GM19372 (cell line): Measurements from ENCODE around the gene CCDC32.
A peak's percentile ranks its signal among the peaks of the same experiment; 100 is the strongest.

ENCODE experiments used
- ATAC-seq: cut with Tn5 transposase; IDR thresholded peaks from one replicate; pipeline ENCODE4 v1.9.1; 2021; ENCODE audit warnings: mild to moderate bottlenecking, low read depth, moderate library complexity; ENCODE audit not compliant: unreplicated experiment

The CCDC32 gene

DNA sequence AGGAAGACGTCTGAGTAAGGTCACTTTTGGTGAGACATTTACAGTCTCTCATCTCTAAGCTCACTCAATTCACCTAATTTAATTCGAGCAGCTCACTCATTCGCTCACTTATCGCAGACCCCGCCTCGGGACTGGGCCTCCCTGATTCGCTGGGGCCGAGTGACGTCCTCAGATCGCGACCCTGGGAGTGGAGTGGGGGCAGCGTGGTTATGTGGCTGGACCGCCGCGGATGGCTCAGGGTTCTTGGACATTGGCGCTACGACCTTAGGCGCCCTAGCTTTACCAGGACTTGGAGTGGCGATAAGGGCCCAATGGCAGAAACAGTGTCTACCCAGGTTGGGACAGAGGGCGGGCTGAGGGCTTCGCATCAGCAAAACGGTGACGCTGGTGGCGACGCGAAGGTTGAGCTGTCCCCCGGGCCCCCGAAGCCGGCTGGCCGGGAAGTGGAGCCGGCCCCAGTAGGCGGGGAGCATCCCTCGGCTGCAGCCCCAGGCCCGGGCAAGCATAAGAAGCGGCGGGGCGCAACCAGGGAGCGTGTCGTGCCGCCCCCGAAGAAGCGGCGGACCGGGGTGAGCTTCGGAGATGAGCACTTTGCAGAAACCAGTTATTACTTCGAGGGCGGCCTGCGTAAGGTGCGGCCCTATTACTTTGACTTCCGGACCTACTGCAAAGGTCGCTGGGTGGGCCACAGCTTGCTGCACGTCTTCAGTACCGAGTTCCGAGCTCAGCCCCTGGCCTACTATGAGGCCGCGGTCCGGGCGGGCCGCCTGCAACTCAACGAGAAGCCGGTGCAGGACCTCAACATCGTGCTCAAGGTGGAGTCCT lies 4.5 kb upstream of the CCDC32 start, which contains the start of gene RPUSD2:
TSS of gene RPUSD2 (plus strand) at position 171 of the 825 bp plus-strand sequence. CDS start at position 210, 39 bp downstream.
- peak; percentile 50 for ATAC-seq

GRCh38 chr15:40567111-40567510 lies 2.3 kb upstream of the CCDC32 start:
- no peak for ATAC-seq

GRCh38 chr15:40565333-40566238 lies 744 bp upstream of the CCDC32 start:
- no peak for ATAC-seq

GRCh38 chr15:40563426-40563825 lies 1.4 kb downstream of the CCDC32 start:
- no peak for ATAC-seq

DNA sequence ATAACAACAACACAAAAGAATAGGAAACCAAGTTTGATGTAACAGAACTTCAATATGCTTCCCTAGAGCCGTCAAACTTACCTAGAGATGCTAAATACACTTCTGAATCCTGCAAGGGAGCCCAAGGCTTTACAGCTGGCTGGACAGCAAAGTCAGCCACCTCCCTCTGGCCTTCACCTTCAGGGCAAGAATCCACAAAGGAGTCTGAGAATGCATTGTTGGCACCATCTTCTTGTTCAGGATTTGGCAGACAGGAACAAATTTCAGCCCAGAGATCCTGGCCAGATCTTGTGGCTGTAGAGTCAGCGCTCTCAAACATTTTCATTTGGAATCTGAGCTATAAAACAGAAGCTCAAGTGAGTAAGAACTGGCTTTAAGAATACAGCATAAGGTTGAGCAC lies 2.2 kb downstream of the CCDC32 start:
- no peak for ATAC-seq

DNA sequence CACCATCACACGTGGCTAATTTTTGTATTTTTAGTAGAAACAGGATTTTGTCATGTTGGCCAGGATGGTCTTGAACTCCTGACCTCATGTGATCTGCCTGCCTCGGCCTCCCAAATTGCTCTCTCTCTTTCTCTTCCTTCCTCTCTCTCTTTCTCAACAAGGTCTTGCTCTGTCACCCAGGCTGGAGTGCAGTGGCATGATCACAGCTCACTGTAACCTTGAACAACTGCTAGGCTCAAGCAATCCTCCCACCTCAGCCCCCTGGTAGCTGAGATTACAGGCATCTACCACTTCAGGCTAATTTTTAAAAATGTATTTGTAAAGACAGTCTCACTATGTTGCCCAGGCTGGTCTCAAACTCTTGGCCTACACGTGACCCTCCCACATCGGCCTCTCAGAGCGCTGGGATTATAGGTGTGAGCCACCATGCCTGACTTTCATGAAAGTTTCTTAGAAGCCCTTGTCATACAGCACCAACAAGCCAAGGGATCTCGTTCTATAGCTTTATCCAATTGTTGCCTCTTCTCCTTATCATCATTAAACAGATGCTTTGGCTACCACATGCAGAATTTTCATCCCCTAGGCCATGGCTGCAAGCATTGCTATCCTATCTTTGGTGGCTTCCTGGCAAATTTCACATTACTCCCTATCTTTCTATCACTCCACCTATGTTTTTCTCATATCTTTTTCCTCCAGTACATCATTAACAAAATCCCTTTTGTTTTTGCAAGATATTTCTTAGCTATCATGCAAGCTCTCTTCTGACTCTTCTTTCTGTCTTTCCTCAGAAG lies 5.7 kb downstream of the CCDC32 start:
- no peak for ATAC-seq

DNA sequence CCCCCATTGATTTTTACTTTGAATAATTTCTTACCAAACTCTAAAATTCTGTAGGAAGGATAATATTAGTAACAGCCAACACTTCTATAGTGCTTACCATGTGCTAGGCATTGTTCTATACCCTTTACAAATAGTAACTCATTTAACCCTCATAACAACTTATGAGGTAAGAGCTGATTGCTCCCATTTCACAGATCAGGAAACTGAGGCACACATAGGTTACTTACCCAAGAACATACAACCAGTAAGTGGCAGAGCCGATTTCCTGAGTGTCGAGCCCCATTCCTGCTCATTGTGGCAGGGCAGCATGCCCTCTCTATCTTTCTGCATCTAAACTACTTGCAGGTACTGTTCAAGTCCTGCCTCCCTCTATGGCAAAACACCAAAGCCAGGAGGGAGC lies 9.0 kb downstream of the CCDC32 start:
- no peak for ATAC-seq

DNA sequence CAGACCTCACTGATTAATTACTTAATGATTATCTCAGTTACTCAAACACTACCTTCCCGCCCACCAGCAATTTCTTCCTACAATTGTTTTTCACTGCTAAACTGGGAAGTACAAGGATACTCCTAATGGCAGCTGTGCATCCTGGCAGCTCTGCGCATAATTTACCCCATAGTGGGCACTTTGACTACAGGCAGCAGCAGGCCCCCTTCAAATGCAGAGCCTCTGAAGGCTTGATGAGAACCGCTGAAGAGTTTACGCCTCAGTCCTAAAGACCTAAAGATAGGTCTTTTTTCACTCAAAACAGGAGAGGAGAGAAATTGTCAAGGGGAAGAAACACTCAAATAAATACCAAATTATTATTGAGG lies 10.7 kb downstream of the CCDC32 start:
- no peak for ATAC-seq

DNA sequence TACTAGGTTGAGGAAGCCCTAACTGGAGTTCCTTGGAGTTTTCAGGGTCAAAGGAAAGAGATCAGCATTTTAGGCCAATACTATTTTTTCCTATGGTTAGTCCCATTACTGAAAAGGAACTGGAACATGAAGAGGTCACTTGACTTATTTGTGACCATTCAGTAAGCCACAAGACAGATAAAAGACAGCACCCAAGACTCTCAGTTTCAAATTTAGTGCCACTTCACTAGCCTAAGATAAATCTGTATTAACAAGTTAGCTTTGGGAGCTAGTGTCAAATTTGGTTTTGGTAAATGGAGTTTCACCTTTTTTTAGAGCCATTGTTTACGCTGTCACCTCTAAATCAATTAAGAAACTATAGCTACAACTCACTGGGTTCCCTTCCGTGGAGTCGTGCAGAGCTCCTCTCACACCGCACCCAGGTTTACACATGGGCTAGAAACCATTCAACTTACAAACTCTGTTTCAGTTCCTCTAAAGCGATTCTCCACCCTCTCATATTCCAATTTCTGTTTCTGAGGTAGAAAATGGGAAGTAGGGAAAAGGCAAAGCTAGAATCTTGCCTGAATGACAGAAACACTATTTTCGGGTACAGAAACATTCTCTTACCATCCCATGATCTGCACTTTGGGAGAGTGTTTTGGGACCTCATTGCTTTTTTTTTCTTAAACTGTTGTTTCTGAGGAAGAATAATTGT lies 14.4 kb downstream of the CCDC32 start:
- peak; percentile 76 for ATAC-seq

DNA sequence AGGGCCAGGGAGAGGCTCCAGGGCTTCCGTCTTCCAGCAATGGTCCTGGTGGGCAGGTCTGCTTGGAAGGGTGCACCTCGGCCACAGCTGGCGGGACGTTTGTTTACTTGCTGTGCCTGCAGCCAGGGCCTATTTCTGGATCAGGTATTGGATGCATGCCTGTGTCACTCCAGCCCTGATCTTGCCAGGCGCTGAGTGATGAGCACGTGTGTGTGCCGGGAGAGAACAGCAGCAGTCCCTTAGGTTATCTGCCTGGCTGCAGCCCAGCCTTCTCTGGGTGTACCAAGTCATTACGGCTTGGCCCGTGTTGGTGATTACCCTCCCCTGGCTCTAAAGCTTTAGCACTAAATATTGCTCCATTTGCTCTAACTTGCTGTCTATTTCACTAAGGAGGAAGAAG lies 14.9 kb downstream of the CCDC32 start:
- no peak for ATAC-seq

- ATAC-seq = no peak
These were observed 16.2 kb downstream of the CCDC32 start for GRCh38 chr15:40548610-40549009.

- ATAC-seq = no peak
These were observed 19.4 kb downstream of the CCDC32 start for GRCh38 chr15:40545457-40545856.

DNA sequence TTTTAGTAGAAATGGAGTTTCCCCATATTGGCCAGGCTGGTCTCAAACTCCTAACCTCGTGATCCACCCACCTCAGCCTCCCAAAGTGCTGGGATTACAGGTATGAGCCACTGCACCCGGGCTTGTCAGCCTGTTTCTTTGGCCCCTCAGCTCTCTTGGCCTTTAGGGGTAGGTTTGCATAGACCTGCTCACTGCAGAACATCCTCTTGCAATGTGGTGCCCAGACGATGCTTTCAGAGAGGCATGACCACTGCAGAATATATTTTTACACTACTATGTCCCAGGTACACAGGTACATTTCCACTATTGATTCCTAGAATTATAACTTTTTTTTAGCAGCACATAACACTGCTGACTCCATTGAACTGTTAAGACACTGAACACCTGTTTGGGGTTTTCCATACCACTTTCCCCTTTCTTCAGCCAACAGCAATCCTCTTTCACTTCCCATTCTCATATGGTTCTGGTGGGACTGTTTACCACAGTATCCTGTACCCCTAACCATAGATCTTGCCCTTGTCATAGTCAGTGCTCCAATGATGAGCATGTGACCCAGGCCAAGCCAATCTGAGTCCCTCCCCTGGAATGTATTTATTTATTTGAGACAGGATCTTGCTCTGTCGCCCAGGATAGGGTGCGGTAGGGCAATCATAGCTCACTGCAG lies 21.1 kb downstream of the CCDC32 start:
- peak; percentile 75 for ATAC-seq

DNA sequence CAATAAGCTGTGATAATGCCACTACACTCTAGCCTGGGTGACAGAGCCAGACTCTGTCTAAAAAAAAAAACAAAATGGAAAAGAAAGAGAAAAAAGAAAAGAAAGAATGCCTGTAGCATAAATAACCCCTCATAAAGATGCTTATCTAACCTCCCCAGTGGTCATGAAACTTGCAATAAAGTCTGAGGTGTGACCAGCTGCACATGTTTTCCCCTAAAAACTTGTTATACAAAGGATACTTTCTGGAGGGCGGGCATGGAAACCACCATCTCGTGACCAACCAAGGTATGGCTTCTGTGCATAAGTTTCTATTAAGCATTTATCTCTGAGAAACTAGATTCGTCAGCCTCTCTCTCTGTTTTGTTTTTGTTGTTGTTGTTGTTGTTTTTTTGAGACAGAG lies 21.8 kb downstream of the CCDC32 start:
- ATAC-seq = no peak

DNA sequence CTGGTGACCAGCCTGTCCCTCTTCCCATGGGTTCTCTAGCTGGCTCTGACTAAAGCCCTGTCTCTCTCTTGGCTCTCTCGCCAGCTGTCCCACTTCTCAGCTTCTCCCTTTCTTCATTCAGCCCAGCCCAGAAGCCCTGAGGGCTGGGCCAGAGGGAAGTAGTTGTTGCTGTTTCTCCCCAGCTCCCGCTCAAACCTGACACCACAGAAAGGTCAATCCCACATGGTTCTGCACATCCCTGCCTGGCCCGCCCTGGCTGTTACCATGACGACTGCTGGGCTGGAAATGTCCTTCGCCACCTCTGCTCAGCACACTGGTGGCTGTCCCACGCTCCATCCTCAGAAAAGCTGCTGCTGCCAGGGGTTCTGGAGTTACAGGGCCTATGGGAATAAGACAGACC lies 25.9 kb downstream of the CCDC32 start:
- ATAC-seq = no peak

- no peak for ATAC-seq
These were observed 28.3 kb downstream of the CCDC32 start for GRCh38 chr15:40536501-40536900.

DNA sequence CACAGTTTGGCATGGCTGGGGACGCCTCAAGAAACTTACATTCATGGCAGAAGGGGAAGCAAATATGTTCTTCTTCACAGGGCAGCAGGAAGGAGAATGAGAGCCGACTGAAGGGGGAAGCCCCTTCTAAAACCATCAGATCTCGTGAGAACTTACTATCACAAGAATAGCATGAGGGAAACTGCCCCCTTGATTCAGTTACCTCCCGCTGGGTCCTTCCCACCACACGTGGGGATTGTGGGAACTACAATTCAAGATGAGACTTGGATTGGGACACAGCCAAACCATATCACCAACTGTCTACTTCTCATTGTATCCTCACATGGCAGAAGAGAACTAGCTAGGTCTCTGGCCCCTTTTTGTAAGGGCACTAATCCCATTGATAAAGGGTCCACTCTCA lies 30.5 kb downstream of the CCDC32 start:
- no peak for ATAC-seq

DNA sequence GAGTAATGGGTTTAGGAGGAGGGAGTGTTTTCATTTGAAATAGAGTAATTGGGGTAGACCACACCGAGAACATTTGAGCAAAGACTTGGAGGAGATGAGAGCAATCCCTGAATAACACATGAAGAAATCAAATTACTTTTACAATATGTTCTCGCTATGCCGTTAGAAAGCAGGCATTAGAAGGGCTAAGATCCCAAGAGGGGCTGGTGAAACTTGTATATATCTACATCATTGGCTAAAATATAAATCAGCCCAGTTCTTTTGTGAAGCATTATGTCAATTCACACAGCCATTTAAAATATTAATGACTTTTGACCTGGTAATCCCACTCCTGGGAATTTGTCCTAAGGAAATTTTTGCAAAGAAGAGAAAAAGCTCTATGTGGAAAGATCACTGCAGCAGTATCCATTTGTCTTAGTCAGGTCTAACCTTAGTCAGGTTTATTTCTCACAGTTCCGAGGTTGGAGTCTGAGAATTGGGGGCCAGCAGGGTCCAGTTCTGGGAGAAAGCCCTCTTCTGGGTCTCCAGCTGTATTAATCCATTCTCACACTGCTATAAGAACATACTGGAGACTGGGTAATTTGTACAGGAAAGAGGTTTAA lies 31.0 kb downstream of the CCDC32 start:
- no peak for ATAC-seq

DNA sequence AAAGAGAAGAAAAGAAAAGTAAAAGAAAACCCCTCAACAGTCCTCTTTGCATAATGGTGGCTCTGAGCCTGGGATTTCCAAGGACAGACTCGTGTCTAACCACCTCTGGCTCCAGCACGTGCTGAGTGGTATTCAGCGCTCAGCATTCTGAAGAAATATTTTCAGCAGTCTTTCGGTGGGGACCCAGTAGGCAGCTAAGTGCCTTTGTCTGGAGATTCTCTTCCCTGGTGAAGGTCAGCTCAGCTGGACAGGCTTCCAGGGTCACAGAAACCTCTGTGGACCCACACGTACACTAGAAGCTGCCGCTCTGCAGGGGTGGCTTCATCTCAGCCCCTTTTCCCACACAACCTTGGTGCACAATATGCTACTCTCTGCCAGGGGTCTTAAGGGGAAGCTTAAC lies 36.0 kb downstream of the CCDC32 start:
- ATAC-seq = no peak
